ENCODE measurements around the gene DPP3.

DPP3 gene

GRCh38 chr11:66488957-66489356 lies 8.7 kb downstream of the DPP3 start:
- DNase-seq: no peak

DNA sequence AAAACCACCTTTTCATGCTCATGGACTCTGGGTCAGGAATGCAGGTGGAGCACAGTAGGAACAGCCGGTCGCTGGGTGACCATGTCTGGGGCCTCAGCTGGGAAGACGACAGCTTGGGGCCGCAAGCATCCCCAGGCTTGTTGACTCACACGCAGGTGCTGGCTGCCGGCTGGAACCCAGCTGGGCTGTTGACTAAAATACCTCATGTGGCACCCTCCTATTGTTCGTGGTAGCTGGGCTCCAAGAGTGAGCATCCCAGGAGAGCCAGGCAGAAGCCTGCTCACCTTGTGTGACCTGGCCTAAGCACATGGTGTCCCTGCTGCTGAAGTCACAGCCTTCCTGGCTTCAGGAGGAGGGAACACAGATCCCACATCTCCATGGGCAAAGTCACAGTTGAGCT lies 9.4 kb downstream of the DPP3 start:
- DNase-seq: no peak

DNA sequence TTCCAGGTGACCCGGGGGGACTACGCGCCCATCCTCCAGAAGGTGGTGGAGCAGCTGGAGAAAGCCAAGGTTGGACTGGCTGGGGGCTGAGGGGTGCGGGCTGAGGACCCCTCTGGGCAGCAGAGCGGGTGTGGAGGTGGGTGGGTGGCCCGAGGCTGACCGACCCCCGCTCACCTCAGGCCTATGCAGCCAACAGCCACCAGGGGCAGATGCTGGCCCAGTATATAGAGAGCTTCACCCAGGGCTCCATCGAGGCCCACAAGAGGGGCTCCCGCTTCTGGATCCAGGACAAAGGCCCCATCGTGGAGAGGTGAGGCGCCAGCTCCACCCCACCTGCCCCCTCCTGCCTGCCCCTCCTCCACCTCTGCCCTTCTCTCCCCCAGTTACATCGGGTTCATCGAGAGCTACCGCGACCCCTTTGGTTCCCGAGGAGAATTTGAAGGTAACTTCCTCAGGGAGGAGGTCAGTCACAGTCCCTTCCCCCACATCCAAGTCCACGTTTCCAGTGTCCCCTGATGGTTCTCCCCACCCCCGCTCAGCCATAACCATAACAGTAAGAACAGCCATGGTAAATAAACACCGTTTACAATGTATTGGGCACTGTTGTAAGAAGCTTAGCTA lies 11.2 kb downstream of the DPP3 start:
- no peak for DNase-seq

- no peak for DNase-seq
Observed at GRCh38 chr11:66492161-66492865, 12.1 kb downstream of the DPP3 start.

GRCh38 chr11:66493130-66493529 lies 12.9 kb downstream of the DPP3 start:
- no peak for DNase-seq

DNA sequence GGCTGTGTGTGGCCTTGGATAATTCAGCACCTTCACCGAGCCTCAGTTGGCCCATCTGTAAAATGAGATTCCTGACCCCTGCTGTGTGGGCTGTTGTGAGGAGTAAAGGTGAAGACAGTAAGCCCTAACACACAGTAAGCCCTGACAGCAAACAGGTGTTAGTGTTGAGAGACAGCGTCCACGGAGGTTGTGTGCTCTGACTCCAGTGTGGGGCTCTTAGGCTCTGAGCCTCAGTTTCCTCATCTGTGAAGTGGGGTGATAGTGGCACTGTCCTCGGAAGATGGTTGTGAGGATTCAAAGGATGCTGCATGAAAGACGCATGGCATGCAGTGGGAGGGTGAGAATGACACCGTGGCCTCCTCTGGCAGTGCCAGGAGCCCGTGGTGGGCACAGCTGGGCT lies 14.2 kb downstream of the DPP3 start:
- DNase-seq: no peak

DNA sequence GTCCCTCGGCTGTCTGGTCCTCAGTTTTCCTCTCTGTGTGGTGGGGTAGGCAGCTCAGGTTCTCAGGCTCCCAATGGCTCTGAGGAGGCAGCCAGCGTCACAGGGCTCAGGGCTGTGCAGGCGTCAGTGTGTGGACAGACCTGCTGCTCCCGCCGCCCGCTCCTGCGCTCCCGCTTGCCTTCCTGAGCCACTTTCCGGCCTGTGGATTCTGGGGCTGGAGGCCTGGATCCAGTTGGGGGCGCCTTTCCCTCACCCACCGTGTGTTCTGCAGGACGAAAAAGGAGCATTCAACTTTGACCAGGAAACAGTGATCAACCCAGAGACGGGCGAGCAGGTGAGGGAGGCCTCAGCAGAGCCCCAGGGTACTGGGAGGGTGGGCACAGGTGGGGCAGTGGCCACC lies 14.7 kb downstream of the DPP3 start:
- DNase-seq: no peak

DNA sequence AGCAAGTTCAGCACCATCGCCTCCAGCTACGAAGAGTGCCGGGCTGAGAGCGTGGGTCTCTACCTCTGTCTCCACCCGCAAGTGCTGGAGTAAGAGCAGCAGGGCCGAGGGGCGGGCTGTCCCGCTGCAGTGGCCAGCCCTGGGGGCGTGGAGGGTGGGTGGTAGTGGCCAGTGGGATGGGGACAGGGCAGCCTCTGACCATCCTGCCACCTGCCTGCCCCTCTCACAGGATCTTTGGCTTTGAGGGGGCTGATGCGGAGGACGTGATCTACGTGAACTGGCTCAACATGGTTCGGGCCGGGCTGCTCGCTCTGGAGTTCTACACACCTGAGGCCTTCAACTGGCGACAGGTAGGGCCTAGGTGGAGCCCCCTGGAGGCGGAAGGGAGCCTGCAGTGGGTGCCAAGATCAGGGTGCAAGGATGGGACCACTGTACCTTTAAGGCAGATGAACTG lies 15.2 kb downstream of the DPP3 start:
- no peak for DNase-seq

GRCh38 chr11:66497206-66497605 lies 17.0 kb downstream of the DPP3 start:
- DNase-seq: no peak

DNA sequence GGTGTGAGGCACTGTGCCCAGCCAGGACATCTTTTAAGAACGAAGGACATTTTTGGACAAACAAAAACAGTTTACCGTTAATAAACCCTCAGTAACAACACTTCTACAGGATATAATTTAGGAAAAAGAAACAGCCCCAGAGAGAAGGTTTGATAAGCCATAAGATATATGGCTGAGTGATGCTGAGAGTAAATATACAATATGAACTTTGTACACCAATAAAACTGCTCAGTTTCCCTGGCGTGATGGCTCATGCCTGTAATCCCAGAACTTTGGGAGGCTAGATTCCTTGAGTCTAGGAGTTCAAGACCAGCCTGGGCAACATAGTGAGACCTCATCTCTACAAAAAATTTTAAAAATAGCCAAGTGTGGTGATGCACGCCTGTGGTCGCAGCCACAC lies 18.3 kb downstream of the DPP3 start:
- no peak for DNase-seq

- no peak for DNase-seq
Observed at GRCh38 chr11:66505276-66505816, 25.1 kb downstream of the DPP3 start.

DNA sequence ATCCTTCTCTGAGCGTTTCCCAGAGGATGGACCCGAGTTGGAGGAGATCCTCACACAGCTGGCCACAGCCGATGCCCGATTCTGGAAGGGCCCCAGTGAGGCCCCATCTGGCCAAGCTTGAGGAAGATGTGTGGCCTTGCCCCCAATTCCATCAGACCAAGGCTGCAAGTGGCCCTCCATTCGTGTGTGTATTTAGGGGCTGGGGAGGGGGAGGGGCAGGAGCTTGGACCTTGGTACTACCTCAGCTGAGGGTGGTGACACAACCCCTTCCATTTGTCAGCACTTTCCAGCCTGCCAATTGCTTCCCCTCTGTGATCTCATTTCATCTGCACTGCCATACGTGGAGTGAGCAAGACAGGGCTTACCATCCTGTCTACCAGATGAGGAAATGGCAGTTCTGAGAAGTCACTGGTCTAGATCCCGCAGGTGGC lies 28.9 kb downstream of the DPP3 start:
- no peak for DNase-seq

- DNase-seq: peak; percentile 81 to 82
Observed at GRCh38 chr11:66510271-66510989, 30.2 kb downstream of the DPP3 start, which contains the start of gene BBS1. Gene BBS1 (plus strand): TSS chr11:66510635. CDS start chr11:66510660, 25 bp downstream.

- no peak for DNase-seq
Observed at GRCh38 chr11:66510990-66511339, 30.7 kb downstream of the DPP3 start.

DNA sequence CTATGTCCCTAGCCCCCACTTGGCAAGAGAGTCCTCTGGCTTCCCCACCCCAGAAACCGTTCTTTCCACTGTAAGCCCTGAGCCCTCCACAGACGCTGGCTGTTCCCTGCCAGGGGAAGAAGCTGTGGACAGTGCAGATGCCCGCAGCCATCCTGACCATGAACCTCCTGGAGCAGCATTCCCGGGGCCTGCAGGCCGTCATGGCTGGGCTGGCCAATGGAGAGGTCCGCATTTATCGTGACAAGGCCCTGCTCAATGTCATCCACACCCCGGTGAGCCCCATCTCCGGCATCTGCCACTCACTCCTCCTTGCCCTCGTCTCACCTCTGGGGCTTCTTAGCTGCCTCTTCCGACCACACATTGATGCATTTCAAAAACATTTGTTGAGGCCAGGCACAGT lies 43.4 kb downstream of the DPP3 start:
- no peak for DNase-seq

DNA sequence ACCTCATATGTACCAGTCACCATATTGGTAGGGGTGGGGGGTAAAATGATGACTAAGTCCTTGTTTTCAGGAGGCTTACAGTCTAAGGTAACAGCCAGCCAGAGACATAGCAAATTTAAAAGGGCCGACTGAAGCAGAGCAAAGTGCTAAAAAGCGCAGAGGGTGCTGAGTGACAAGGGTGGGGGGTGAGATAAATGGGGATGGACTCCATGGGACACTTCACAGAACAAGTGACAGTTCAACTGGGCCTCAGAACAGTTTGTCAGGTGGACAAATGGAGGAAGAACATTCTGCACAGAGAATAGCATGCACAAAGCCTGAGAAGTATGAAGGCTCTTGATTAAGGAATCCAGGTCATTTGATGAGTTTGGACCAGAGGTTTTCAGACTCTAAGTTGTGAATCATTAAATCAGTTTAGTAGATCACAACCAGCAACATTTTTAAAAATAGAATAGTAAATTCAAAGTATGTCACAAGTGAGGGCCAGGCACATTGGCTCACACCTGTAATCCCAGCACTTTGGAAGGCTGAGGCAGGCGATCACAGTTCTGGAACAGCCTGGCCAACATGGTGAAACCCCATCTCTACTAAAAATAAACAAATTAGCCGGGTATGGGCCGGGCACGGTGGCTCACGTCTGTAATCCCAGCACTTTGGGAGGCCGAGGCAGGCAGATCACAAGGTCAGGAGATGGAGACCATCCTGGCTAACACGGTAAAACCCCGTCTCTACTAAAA lies 44.2 kb downstream of the DPP3 start:
- DNase-seq: no peak

DNA sequence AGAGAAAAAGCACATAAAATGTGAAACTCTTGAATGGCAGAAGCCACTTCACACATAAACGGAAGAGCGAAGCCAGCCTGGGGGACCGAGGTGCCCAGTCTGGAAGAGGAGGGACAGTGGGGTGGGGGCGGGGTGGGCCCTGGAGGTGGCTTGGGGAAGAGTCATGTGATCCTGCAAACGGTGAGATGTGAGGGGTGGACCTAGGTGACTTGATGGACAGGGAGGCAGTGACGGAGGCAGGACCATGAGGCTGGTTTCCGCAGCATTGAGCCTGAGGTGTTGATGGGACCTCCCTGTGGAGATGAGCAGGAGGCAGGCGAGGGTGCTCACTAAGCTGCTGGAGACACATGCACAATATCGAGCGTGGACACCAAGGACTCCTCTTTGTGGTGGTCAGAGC lies 48.8 kb downstream of the DPP3 start:
- no peak for DNase-seq

GRCh38 chr11:66529655-66530054 lies 49.4 kb downstream of the DPP3 start:
- DNase-seq: no peak

DNA sequence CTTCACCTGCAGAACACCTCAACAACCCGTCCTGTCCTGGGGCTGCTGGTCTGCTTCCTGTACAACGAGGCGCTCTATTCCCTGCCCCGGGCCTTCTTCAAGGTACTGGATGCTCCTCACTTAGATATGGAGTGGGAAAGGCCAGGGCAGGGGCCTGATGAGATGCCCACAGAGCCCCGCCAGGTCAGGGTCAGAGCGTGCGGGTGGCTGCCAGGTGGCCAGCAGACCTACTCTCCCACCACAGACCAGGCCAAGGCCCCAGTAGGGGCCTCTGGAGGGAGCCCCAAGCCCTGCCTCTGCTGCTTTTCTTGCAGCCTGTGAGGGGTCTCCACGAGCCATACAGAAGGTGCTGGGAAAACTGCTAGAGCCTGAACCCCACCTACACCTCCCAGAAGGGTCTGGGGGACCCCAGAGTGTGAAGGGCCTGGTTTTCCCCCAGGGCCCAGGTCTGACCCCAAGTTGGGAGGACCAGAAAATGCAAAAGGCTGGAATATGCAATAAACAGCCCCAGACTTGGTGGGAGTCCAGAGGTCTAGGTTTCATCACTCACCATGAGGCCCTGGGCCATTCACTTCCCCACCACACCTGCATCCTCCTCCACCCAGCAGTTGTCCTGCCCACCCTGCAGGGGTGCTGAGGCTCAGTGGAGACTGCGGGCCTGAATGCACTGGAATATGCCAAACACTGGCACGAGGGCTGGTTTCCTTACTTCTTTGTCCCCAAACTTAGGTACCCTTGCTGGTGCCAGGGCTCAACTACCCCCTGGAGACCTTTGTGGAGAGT lies 50.9 kb downstream of the DPP3 start:
- DNase-seq: no peak

DNA sequence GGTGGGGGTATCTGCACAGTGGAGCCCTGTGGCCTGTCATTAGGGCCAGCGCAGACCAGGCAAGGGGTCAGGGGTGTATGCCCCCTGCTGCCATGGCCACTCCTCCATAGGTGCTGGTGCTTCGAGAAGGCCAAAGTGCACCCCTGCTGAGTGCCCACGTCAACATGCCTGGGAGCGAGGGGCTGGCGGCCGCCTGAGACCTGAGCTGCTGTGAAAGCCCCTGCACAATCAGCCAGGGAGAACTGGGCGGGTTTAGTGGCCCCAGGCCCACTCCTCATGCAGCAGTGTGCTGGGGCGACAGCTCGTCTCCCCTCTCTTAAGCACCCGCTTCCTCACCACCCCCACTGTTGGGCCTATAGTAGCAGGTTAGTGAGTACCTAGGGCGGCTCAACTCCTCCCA lies 51.6 kb downstream of the DPP3 start:
- DNase-seq: no peak

- no peak for DNase-seq
Observed at GRCh38 chr11:66532784-66533183, 52.5 kb downstream of the DPP3 start.

DNA sequence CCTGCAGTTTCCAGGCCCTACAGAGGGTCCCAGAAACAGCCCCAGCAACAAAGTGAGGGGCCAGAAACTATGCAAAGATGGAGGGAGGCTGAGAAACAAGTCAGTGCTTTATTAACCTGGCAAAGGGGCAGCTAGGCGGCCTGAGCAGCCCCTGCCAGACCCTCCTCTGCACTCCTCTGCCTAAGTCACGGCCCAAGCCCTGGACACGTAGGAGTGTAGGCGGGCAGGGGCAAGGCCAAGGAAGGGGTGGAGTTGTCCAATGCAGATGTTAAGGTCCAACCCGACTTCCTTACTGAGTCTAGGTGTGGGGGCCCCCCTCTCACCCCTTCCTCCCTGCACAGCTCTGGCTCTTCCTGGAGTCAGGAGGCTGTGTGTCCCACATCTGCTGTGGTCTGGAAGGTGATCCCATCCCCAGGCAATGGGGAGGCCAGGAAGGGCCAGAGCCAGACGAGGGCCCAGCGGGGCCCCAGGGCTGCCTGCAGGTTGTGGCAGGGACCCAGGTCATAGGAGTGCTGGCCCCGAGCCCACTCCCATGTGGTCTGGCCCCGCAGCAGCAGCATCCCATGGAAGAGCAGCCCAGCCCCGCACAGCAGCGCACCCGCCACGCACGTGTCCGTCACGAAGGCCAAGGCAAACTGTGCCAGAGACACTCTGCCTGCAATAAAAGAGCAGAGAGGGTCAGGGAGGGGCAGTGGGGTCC lies 59.1 kb downstream of the DPP3 start:
- no peak for DNase-seq

All from activated CD4-positive, alpha-beta T cell treated with anti-CD3 and anti-CD28 coated beads for 4 hours (primary cell).